Measurements from ENCODE around the gene PLIN5.

Gene PLIN5

GRCh38 chr19:4521888-4522242, 13.2 kb downstream of the PLIN5 start:
- no peak for DNase-seq (ENCODE audit: low read depth in 2 of 2)

GRCh38 chr19:4521170-4521887, 13.7 kb downstream of the PLIN5 start:
- no peak for DNase-seq (ENCODE audit: low read depth in 2 of 2)

- DNase-seq (ENCODE audit: low read depth in 2 of 2) = no peak
Observed at GRCh38 chr19:4519521-4520277, 15.3 kb downstream of the PLIN5 start.

- DNase-seq (ENCODE audit: low read depth in 2 of 2) = no peak
Observed at GRCh38 chr19:4519172-4519496, 15.9 kb downstream of the PLIN5 start.

GRCh38 chr19:4518345-4519171, 16.5 kb downstream of the PLIN5 start, which contains the start of gene PLIN4:
PLIN4 (minus strand) TSS chr19:4518486; CDS start chr19:4518272, 214 bp downstream.
- DNase-seq (ENCODE audit: low read depth in 2 of 2) = no peak

GRCh38 chr19:4517451-4518057, 17.5 kb downstream of the PLIN5 start:
- DNase-seq (ENCODE audit: low read depth in 2 of 2) = no peak

- no peak for DNase-seq (ENCODE audit: low read depth in 2 of 2)
Observed at GRCh38 chr19:4516939-4517300, 18.1 kb downstream of the PLIN5 start.

GRCh38 chr19:4516199-4516938, 18.7 kb downstream of the PLIN5 start:
- no peak for DNase-seq (ENCODE audit: low read depth in 2 of 2)

GRCh38 chr19:4515732-4516131, 19.3 kb downstream of the PLIN5 start:
- no peak for DNase-seq (ENCODE audit: low read depth in 2 of 2)

GRCh38 chr19:4513248-4513647, 21.8 kb downstream of the PLIN5 start:
- no peak for DNase-seq (ENCODE audit: low read depth in 2 of 2)

- DNase-seq (ENCODE audit: low read depth in 2 of 2) = no peak
Observed at GRCh38 chr19:4512070-4512469, 23.0 kb downstream of the PLIN5 start.

GRCh38 chr19:4511300-4512054, 23.5 kb downstream of the PLIN5 start:
- DNase-seq (ENCODE audit: low read depth in 2 of 2) = no peak

GRCh38 chr19:4510435-4511255, 24.4 kb downstream of the PLIN5 start:
- no peak for DNase-seq (ENCODE audit: low read depth in 2 of 2)

GRCh38 chr19:4508698-4509097, 26.3 kb downstream of the PLIN5 start:
- no peak for DNase-seq (ENCODE audit: low read depth in 2 of 2)

- no peak for DNase-seq (ENCODE audit: low read depth in 2 of 2)
Observed at GRCh38 chr19:4507804-4508203, 27.2 kb downstream of the PLIN5 start.

GRCh38 chr19:4507150-4507452, 27.9 kb downstream of the PLIN5 start:
- no peak for DNase-seq (ENCODE audit: low read depth in 2 of 2)

GRCh38 chr19:4506449-4507149, 28.4 kb downstream of the PLIN5 start:
- DNase-seq (ENCODE audit: low read depth in 2 of 2) = no peak

- DNase-seq (ENCODE audit: low read depth in 2 of 2) = no peak
Observed at GRCh38 chr19:4505570-4506448, 29.2 kb downstream of the PLIN5 start.
